SKM-1 (cell line): ENCODE results near the gene STPG3.

Source experiments
- DNase-seq: peaks from one replicate; lab custom pipeline; 2025; ENCODE audit not compliant: unreplicated experiment; lab: John Stamatoyannopoulos, UW

Gene STPG3

GRCh38 chr9:137299938-137300337 is 48.9 kb downstream of the STPG3 start:
- DNase-seq = no peak

GRCh38 chr9:137300567-137301080 is 49.5 kb downstream of the STPG3 start:
- DNase-seq = no peak

GRCh38 chr9:137301081-137301947 is 50.2 kb downstream of the STPG3 start:
- DNase-seq = peak; percentile 29

DNA sequence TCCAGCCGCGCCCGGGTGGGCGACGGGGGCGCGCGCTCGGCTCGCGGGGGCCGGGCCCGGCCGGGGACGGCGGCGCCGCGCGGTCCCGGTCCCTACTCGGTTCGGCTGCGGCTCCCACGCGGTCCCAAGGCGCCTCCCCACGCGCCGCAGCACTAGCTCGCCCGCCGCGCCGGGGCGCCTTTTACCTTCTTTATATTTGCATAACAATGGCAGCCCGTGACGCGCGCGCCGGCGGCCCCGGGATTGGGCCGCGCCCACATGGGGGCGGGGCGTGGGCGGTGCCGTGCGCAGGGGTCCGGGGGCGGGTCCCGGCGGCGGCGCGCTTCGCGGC is 51.0 kb downstream of the STPG3 start, which contains the start of gene NRARP:
NRARP (minus strand) TSS at position 154 of the 331 bp plus-strand sequence. CDS start 343 bp downstream, outside the sequence.
- DNase-seq = peak; percentile 61

GRCh38 chr9:137302449-137303150 is 51.5 kb downstream of the STPG3 start:
- DNase-seq = peak; percentile 55
